Natural killer cell (primary cell): ENCODE data around the gene IQSEC1. TPM values are rescaled to one million over a fixed set of nuclear protein-coding genes. Genes with fewer than 3 reads are reported as not detected.

Source experiments
- ATAC-seq, 3 donors: fragments of 150-1000 bp in 2 of 3; fragments of 200-7000 bp in 1 of 3; cut with Tn5 transposase; 1 replicate in 1 of 3; 2 replicates in 2 of 3; pipeline ENCODE4 v1.10.0; 2021; ENCODE audit warnings: mild to moderate bottlenecking in 2 of 3, moderate library complexity in 2 of 3
- DNase-seq, 2 donors: peaks; one replicate each; pipeline versions ENCODE4 v3.0.0 to v3.0.0-alpha.2; 2013 to 2021; ENCODE audit warnings: mixed read lengths in 1 of 2
- H3K27ac ChIP-seq: one replicate; pipeline ENCODE4 v1.5.1; 2013; ENCODE audit warnings: mild to moderate bottlenecking, low read length
- H3K27me3 ChIP-seq: one replicate; pipeline ENCODE4 v1.6.1; 2013; ENCODE audit warnings: low read length; ENCODE audit not compliant: control insufficient read depth, insufficient read depth
- H3K36me3 ChIP-seq: one replicate; pipeline ENCODE4 v1.6.1; 2013; ENCODE audit warnings: low read length; ENCODE audit not compliant: control insufficient read depth, insufficient read depth
- H3K4me1 ChIP-seq: one replicate; pipeline ENCODE4 v1.6.1; 2013; ENCODE audit warnings: low read length; ENCODE audit not compliant: control insufficient read depth, insufficient read depth
- H3K4me3 ChIP-seq: one replicate; pipeline ENCODE4 v1.5.1; 2013; ENCODE audit warnings: low read length
- H3K9me3 ChIP-seq: one replicate; pipeline ENCODE4 v1.6.1; 2013; ENCODE audit warnings: low read length; ENCODE audit not compliant: control insufficient read depth, insufficient read depth
- H3K27ac Mint-ChIP-seq, 2 donors: one replicate each; pipeline ENCODE4 v1.8.0; 2022; ENCODE audit warnings: mild to moderate bottlenecking in 2 of 2, mixed read lengths in 2 of 2, moderate library complexity in 1 of 2
- H3K27me3 Mint-ChIP-seq, 2 donors: one replicate each; pipeline ENCODE4 v1.8.0; 2022; ENCODE audit warnings: low read depth in 2 of 2, mixed read lengths in 2 of 2
- H3K36me3 Mint-ChIP-seq: one replicate; pipeline ENCODE4 v1.8.0; 2022; ENCODE audit warnings: mixed read lengths
- H3K4me1 Mint-ChIP-seq, 2 donors: one replicate each; pipeline ENCODE4 v1.8.0; 2022; ENCODE audit warnings: mixed read lengths in 2 of 2
- H3K4me3 Mint-ChIP-seq: one replicate; pipeline ENCODE4 v1.8.0; 2022; ENCODE audit warnings: mild to moderate bottlenecking, moderate library complexity, mixed read lengths
- H3K9me3 Mint-ChIP-seq, 2 donors: one replicate each; pipeline ENCODE4 v1.8.0; 2022; ENCODE audit warnings: mixed read lengths in 2 of 2
- CTCF ChIP-seq: fragments of 200-600 bp; IDR thresholded peaks from one replicate; pipeline ENCODE4 v1.8.0; 2022; ENCODE audit warnings: antibody characterized with exemption
- WGBS: methylation state at CpG from one replicate; pipeline ENCODE4 v1.1.7; 2013; ENCODE audit warnings: missing lambda C conversion rate; ENCODE audit not compliant: insufficient coverage; 5-methylcytosine and 5-hydroxymethylcytosine counted together
- intact Hi-C: fragments of 100-400 bp; cut with micrococcal nuclease; formaldehyde crosslinking; loops from one replicate; pipeline ENCODE4 v1.14.2; 2022
- total RNA-seq, 4 donors: library from RNA; stranded (reverse); fragments of 120-200 nt in 1 of 4; gene quantifications; one replicate each; pipeline versions ENCODE4 v1.2.3 to v1.2.4, GENCODE V29; 2013 to 2022

IQSEC1 gene
- total RNA-seq, 3 donors from 2014 or later (not counting 1 experiment from before 2014, with no cell fraction given): 124 to 189 (median 138) TPM

GRCh38 chr3:13055634-13056033 lies 17.6 kb downstream of the IQSEC1 start:
- no peaks in the 10 kb centered on the region for H3K36me3 ChIP-seq
- no peak overlapping the region for H3K4me3 ChIP-seq
- WGBS: 97% methylated on average over 7 of the region's 7 CpGs
- no peak overlapping the region for H3K27ac Mint-ChIP-seq
- no peak overlapping the region for H3K27ac ChIP-seq
- intact Hi-C loops: no loop called here
- peaks cover 32 to 43% of the 10 kb centered on the region in 2 donors for H3K4me1 Mint-ChIP-seq
- no peaks in the 10 kb centered on the region for H3K27me3 ChIP-seq
- H3K27me3 Mint-ChIP-seq: no peaks in the 10 kb centered on the region
- TF ChIP-seq CTCF: no peak
- no peaks in the 10 kb centered on the region for H3K9me3 ChIP-seq
- no peaks in the 10 kb centered on the region for H3K36me3 Mint-ChIP-seq
- no peaks in the 10 kb centered on the region for H3K9me3 Mint-ChIP-seq
- no peak overlapping the region for H3K4me3 Mint-ChIP-seq
- no peak for DNase-seq
- H3K4me1 ChIP-seq: no peaks in the 10 kb centered on the region
- ATAC-seq: no peak

DNA sequence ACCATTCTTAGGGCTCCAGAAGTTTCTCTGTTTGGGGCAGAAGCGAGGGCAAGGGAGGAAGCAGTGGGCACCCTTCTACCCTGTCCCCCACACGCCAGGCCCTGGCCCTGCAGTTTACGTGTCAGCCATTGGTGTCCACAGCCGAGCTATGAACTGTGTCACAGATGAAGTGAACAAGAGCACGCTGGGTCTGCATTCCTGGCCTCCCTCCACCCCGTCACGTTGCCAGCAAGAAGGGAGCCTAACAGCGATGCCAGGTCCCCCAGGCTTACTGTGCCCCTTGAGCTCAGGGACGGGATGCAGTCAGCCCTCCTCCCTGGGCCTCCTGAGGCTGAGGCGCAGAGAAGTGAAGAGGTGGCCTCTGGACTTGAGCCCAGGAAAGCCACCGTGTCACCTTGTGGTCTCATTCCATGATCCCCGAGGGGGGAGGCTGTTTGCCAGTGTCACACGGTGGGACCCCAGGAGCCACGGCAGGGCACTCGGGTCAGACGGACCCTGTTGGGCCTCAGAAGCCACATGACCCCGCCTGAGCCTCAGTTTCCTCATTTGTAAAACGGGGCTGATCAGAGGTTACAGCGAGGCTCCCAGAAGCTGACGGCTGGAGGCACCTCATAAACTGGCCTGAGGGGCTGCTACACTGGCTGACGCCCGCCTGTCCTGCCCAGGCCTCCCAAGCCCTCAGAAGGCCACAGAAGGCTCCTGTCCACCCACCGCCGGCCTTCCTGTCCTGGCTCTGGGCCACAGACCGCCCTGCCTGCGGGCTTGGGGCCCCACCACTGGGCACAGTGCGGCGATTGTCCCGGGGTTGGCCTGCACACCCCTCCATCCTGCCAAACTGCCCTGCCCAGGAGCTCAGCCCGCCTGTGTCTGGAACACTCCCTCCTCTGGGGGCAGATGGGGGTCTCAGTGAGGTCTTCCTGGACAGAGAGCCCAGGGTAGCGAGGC lies 18.6 kb downstream of the IQSEC1 start:
- no peaks in the 10 kb centered on the region for H3K4me1 ChIP-seq
- Mint-ChIP-seq H3K27me3 (no peaks in the 10 kb centered on the region), H3K4me1 (peaks cover 33 to 38% of the 10 kb centered on the region in 2 donors), H3K27ac (no peak overlapping the region), H3K9me3 (no peaks in the 10 kb centered on the region), H3K4me3 (no peak overlapping the region), H3K36me3 (no peaks in the 10 kb centered on the region)
- H3K9me3 ChIP-seq: no peaks in the 10 kb centered on the region
- H3K4me3 ChIP-seq: no peak overlapping the region
- TF ChIP-seq CTCF: no peak
- ATAC-seq (no peak), DNase-seq (no peak)
- intact Hi-C loops: no loop called here
- H3K27me3 ChIP-seq: no peaks in the 10 kb centered on the region
- no peak overlapping the region for H3K27ac ChIP-seq
- 91% methylated on average over 31 of the region's 31 CpGs for WGBS
- H3K36me3 ChIP-seq: no peaks in the 10 kb centered on the region

DNA sequence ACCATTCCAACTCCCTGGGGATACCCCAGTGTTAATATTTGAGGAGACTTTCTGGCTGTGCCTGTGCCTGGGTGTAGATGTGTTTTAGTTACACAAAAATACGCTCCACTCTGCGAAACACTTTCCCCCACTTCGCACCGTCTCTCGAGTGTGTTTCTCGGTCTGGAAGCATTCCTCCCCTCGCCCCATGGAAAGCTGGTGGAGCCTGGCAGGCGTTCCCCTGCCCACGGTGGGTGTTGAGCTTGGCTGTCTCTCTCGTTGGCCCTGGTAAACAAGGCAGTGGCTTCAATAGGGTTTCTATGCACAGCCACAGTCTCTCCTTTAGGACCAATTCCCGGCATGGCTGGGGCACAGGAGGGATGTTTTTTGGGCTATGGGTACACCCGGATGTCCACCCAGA lies 19.3 kb downstream of the IQSEC1 start:
- Histone ChIP-seq H3K4me3 (no peak overlapping the region), H3K27me3 (no peaks in the 10 kb centered on the region), H3K9me3 (no peaks in the 10 kb centered on the region), H3K27ac (no peak overlapping the region), H3K36me3 (no peaks in the 10 kb centered on the region), H3K4me1 (no peaks in the 10 kb centered on the region)
- Mint-ChIP-seq H3K9me3 (no peaks in the 10 kb centered on the region), H3K27ac (peak overlapping the region in 1 of 2 donors; percentile 56), H3K27me3 (no peaks in the 10 kb centered on the region), H3K4me3 (no peak overlapping the region), H3K4me1 (peaks cover 36 to 38% of the 10 kb centered on the region in 2 donors), H3K36me3 (no peaks in the 10 kb centered on the region)
- intact Hi-C loops: no loop called here
- TF ChIP-seq CTCF: no peak
- WGBS: 93% methylated on average over 12 of the region's 12 CpGs
- no peak for ATAC-seq
- no peak for DNase-seq
